GM19324 (cell line): ENCODE measurements around the gene CAMK2G.
"Not testable (repeated sequence)": the region's sequence is repeated elsewhere in the genome, so short reads cannot be mapped to it uniquely, and the experiment has no call there.

Experiments used
- ATAC-seq: cut with Tn5 transposase; IDR thresholded peaks from one replicate; pipeline ENCODE4 v1.9.1; 2021; ENCODE audit warnings: mild to moderate bottlenecking, moderate library complexity; ENCODE audit not compliant: unreplicated experiment, low FRiP score

CAMK2G gene

DNA sequence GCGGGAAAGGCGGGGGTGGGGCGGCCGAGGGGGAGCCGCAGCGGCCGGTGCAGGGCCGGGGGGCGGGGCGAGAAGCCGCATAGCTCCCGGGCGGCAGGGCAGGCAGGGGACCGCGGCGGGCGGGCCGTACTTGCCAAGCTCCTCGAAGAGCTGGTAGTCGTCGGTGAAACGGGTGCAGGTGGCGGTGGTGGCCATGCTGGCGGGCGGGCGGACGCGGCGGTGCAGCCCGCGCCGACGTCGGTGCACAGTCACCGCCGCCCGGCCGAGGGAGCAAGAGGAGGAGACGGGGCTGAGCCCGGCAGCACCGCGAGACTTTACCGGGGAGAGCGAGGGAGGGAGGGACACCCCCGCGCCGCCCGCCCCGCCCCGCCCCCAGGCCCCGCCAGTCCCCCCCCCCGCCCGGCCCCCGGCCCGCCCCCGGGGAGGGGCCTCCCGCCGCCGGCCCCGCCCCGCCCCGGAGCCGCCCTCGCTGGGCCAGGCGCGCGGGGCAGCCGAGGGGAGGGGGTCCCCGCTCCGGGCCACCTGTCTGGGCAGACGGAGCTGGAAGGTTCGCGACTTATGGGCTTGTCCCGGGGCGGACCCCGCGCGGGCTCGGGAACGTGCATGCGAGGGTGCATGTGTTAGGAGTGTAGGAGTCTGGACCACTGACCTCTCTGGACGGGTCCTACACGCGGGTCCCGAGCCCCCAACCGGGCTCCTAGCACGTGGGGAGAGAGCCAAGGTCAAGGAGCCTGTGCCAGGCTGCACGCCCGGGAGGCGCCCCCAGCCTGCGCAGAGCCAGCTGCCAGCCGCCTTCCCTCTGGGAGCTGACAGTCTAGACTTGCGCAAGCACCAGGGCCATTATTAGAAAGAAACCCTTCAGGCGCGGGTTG, at the start of gene CAMK2G:
TSS of gene CAMK2G (minus strand) at position 289 of the 872 bp plus-strand sequence. CDS start at position 195, 94 bp downstream.
- ATAC-seq: peak; percentile 74

DNA sequence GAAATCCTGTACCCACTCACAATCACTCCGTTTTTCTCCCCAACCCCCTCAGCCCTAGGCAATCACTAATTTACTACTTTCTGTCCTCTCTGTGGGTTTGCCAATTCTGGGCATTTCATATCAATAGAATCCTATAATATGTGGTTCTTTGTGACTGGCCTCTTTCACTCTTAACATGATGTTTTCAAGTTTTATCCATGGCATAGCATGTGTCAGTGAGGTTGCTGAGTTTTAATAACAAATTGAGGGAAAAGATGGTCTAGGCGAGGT, 48.4 kb upstream of the CAMK2G start:
- ATAC-seq: no peak

DNA sequence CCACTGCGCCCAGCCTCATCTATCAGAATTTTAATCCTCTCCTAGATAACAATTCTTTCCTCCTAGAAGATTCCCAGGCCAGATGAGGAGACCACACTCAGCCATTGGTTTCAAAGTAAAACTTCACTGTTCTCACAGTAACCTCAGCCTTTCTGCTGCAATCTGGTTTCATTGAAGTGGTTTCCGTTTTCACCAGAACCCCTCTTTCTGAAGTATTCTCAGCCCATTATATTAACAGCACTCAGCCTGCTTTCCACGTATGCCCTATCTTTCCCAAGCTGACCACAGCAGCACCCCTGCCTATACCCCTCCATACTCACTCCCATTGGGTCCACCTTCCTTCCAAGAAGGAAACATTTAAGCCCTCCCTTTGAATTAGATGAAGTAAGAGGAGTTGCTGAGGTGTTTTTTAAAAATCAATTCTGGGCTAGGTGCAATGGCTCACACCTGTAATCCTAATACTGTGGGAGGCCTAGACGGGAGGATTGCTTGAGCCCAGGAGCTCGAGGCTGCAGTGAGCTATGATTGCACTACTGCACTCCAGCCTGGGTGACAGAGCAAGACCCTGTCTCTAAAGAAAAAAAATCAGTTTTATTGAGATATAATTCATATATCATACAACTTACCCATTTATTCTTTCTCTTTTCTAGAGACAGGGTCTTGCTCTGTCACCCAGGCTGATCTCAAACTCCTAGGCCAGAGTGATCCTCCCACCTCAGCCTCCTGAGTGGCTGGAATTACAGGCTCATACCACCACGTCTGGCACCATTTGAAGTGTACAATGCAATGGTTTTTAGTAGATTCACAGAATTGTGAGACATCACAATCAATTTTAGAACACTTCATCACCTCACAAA, 47.9 kb upstream of the CAMK2G start:
- ATAC-seq: no peak

DNA sequence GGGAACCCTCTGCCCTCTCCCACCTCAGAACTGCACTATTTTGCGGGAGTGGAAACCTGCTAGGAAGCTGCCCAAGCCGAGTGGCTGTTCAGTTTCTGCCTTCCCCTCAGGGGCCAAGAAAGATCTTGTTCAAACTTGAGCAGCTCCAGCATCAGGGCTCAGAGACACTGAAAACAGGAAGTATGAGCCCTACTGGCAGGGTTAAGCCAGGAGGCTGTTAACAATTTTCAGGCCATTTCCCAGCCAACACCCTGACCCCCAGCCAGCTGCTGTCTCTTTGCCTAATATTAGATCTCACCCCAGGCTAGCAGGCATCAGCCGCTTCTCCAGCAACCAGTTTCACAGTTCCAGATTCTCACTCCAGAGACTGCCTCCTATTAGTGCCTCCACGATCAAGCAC, 45.7 kb upstream of the CAMK2G start:
- peak; percentile 61 for ATAC-seq

DNA sequence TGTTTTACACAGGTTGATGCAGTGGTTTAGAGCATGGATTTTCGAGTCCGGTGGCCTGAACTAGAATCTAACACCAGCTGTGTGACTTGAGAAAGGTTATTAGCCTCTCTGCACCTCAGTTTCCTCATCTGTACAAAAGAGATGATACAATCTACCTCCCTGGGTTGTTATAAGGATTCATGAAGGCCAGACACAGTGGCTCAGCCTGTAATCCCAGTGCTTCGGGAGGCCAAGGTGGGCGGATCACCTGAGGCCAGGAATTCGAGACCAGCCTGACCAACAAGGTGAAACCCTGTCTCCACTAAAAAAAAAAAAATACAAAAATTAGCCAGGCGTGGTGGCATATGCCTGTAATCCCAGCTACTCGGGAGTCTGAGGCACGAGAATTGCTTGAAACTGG, 45.1 kb upstream of the CAMK2G start:
- not testable (repeated sequence) for ATAC-seq

DNA sequence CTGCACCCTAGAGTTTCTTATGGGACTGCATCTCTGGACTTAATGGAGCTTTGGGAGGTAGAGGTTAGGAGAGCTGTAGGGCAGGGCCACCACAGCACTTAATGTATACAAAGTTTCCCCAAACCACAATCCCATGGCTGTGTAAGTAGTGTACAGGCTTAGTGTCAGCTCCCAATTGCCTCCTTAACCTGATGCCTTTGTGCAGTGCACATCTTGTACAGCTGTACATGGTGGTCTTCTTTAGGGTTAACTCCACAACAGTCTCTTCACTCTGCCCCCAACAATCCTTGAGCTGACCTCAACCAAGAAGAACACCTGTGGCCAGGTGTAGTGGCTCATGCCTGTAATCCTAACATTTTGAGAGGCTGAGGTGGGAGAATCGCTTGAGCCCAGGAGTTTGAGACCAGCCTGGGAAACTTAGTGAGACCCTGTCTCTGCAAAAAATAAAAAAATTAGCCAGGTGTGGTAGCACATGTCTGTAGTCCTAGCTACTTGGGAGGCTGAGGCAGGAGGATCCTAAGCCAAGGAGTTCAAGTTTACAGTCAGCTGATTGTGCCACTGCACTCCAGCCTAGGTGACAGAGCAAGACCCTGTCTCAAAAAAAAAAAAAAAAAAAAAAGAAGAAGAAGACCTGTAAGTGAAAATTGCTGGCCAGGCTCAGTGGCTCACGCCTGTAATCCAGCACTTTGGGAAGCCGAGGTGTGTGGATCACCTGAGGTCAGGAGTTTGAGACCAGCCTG, 43.4 kb upstream of the CAMK2G start:
- ATAC-seq: no peak

DNA sequence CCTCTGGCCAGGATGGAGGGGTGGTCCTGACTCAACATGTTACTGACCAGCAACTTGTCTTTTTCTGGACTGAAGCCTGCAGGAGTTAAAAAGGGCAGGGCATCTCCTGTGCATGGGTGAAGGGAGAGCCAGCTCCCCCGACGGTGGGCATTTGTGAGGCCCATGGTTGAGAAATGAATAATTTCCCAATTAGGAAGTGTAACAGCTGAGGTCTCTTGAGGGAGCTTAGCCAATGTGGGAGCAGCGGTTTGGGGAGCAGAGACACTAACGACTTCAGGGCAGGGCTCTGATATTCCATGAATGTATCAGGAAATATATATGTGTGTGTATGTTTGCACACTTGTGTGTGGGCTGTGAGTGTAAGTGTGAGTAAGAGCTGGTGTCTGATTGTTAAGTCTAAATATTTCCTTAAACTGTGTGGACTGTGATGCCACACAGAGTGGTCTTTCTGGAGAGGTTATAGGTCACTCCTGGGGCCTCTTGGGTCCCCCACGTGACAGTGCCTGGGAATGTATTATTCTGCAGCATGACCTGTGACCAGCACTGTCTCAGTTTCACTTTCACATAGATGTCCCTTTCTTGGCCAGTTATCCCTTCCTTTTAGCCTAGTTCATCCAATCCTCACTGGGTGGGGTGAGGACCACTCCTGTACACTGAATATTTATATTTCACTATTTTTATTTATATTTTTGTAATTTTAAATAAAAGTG, 42.6 kb upstream of the CAMK2G start:
- no peak for ATAC-seq

DNA sequence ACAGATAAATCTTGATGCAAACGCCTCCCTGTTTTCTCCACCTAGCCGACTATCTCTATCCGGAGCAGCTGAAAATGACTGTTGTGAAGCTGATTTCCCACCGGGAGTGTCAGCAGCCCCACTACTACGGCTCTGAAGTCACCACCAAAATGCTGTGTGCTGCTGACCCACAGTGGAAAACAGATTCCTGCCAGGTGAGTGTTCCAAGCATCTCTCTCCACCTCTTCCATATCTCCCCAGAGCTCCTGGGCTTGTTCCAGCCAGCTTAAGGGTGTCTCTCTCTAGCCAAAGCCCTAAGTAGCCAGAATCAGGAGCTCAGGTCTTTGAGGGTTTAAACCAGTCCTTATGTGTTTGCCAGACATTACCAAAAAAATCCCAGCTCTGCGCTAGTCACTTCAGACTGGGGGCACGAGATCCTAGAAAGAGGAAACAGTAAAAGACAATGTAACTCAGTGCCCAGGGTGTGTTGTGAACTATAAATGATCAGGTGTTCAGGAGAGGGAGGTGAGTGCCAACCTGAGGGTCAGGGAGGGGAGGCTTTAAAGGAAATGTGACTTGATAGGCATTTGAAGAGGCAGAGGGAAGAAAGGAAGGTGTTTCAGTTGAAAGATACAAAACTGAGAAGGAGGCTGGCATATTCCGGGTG, 41.0 kb upstream of the CAMK2G start:
- no peak for ATAC-seq

DNA sequence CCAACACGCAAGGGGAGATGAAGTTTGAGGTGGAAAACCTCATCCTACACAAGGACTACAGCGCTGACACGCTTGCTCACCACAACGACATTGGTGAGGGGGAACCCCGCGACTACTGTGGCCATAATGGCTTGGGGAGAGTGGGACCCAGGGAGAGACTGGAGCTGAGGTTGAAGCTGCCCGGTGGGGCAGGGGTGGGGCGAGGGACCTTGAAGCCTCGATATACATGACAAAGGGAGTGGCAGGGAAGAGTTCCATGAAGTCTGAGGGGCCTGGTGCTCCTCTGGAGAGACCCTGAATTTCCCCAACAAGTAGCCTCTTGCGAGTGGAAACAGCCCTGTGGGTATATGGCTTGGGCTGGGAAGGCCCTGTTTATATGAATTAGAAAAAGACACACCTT, 39.7 kb upstream of the CAMK2G start:
- no peak for ATAC-seq

DNA sequence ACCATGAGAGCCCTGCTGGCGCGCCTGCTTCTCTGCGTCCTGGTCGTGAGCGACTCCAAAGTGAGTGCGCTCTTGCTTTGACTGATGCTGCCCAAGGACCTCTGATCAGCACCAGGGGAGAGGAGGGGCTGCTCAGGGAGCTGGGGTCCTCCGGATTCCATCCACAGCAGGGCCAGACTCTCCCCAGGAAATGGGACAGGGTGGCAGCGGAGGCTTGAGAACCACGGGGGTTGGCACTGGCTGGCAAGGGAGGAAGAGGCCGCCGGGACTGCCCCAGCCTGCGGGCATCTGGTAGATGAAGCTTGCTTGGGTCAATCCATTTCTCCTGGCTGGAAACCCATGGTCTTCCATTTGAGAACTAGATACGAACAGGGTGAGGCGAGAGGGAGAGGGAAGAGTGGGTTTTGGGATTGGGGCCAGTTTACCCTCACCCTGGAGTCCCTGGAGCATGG, 37.2 kb upstream of the CAMK2G start:
- ATAC-seq: no peak

DNA sequence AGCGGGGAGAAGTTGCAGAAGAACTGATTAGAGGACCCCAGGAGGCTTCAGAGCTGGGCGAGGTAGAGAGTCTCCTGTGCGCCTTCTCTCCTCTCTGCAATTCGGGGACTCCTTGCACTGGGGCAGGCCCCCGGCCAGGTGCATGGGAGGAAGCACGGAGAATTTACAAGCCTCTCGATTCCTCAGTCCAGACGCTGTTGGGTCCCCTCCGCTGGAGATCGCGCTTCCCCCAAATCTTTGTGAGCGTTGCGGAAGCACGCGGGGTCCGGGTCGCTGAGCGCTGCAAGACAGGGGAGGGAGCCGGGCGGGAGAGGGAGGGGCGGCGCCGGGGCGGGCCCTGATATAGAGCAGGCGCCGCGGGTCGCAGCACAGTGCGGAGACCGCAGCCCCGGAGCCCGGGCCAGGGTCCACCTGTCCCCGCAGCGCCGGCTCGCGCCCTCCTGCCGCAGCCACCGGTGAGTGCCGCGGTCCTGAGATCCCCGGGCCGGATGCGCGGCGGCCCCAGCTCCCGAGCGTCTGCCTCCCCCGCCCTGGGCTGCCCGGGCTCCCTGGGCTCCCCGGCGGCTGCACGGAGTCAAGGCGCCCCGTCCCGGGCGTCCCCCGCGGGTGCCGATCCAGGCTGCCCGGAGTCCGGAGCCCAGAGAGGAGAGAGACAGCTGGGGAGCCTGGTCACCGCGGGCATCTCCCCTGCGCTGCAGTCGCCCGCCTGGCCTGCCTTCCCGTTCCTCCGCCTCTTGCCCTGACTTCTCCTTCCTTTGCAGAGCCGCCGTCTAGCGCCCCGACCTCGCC, 36.6 kb upstream of the CAMK2G start, which contains the start of gene PLAU:
TSS of gene PLAU (plus strand) at position 369 of the 789 bp plus-strand sequence. CDS start 424 bp downstream, outside the sequence.
- no peak for ATAC-seq

DNA sequence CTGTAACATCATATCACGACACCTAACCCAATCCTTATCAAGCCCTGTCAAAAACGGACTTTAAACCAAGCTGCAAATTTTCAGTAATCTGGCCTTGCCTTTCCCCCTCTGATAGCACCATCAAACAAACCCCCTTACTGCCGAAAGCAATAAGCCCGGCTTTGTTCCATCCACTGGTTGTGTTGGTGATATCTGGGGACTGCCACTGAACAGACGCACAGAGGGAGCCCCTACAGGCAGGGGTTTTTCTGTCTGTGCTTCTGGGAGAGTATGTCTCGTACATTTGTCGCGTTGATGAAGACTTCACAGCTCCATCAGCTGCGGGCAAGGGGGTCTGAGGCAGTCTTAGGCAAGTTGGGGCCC, 36.0 kb upstream of the CAMK2G start:
- ATAC-seq: no peak

DNA sequence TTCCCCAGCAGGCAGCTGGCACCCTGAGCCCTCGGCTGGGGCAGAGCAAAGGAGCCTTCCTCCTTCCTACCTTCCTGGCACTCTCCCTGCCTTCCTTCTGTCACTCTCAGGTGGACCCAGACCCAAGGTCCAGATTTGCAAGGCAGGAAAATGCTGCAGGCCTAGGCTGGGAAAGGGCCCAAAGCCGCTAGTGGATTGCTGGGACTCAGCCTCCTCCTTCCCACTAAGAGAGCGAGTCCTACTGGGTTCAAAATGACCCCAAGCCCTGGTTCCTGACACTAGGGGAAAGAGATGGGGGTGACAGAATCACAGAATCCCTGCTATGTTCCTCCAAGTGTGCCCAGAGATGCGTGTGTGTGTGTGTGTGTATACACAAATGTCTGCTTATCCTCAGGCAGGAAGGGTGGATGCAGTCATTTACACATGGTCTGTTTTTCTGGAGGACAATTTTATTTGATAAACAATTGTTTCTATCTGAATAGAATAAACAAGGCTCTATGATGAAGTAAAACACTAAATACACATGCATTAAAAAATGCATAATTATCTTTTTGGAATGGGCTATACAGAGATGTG, 35.3 kb upstream of the CAMK2G start:
- no peak for ATAC-seq

DNA sequence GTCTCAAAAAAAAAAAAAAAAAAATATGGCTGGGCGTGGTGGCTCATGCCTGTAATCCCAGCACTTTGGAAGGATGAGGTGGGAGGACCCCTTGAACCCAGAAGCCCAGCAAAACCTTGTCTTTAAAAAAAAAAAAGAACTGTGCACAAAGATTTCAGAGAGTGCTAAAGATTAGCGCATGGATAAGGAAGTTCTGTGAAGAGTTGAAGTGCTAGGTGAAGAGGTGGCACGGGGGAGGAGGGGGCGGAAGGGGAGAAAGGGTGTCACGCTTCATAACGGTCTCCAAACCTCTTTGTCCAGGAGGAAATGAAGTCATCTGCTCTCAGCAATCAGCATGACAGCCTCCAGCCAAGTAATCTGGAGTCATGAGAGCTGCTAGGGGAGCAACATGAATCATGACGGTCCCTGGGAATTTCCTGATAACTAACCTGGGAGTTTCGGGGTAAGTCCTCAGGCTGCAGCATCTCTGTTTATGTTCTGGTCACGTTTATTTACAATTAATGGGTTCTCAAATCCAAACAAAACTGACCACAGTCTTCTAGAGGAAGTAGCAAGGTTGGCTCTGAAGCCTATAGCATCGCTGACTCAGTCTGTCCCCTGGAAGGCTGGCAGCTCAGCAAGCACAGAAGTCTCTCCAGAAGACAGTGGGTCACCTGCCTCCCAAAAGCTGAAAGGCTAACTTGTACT, 34.6 kb upstream of the CAMK2G start:
- no peak for ATAC-seq

DNA sequence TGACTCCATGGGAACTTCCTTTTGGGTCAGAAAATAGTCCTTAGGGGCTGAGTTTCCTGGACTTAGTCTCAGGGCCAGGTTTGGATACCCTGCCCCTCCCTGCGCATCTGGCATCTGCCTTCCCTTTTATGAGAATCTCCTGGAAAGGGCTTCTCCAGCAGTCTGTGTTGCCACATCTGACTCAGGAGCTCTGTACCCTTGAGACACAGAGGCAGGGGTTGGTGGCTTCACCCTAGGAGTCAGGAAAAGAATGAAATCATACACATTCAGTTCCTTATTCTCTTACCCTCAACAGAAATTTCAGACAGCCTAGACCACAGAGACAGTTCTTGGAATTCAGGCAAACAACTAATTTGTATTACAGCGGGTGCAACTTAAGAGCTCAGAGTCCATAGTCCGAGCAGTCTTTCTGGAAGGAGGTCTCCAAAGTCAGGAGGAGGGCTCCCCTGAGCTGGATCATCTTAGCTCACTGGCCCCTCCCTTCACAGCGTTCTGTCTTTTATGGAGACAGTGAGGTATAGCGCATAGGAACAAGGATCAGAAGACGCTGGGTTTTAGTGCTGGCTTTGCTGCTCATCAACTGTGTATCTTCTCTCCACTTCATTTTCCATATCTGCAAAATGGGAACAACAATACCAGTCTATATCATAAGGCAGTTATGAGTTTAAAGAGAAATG, 33.6 kb upstream of the CAMK2G start:
- ATAC-seq: no peak

DNA sequence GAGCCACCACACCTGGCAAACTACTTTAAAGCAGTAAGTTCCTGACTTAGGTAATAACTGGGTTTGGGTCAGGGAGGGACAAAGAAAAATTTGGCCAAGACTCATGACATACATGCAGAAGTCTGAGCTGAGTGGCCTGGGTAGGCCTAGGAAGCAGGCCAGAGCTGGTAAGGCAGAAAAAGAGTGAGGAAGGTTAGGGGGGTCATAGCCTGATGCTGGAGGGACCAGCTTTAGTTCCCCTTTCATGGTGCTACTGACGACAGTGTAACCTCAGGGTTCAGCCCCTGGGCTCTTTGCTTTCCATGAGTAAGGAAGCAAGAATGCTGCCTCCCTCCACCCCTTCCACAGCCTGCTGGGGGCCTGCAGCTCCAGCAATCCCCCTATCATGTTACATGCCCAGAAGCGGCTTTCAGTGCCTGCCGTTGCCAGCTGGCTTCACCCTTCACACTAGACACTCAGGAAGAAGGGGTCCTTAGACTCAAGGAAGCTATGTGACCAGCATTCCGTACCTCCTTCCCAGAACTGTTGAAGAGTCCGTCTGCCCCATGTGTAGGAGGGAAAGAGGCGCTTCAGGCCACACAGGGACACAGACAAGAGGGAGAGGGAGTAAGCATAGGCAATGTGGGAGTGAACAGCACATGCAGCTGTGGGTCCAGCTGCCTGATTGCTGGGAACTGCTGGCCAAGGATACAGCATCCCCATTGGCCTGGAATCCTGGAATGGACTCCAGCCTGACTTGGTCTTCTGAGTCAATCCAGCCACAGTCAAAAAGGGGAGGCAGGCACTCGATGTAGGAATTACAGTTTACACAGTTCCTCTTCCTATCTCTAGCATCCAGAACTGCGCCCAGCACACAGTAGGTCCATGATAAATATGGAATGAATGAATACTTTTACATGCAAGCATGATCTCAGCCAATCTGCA, 32.4 kb upstream of the CAMK2G start:
- ATAC-seq: no peak
